ENCODE measurements around the gene PLAC9. TPM values are rescaled to one million over a fixed set of nuclear protein-coding genes. Genes with fewer than 3 reads are reported as not detected.

PLAC9 gene
- total RNA-seq, 1 donor from 2014 or later: not detected

DNA sequence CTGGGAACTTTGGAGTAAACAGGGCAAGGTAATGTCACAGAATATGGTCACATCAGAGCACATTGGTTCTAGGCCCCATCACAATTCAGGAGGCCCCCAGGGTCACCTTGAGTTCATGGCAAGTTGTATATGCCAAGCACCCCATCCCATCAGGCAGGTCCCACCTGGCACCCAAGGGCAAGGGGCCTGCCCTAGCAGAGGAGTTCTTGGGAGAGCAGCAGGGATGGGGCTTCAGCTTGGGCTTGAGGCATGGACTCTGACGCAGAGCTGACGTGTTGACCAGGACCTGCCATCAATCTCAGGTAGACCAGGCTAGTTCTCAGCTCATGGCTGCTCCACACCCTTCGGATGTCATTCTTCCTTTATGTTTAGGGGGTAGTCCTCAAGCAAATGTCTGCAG is 20.9 kb downstream of the PLAC9 start:
- TF ChIP-seq, protein P1, sequence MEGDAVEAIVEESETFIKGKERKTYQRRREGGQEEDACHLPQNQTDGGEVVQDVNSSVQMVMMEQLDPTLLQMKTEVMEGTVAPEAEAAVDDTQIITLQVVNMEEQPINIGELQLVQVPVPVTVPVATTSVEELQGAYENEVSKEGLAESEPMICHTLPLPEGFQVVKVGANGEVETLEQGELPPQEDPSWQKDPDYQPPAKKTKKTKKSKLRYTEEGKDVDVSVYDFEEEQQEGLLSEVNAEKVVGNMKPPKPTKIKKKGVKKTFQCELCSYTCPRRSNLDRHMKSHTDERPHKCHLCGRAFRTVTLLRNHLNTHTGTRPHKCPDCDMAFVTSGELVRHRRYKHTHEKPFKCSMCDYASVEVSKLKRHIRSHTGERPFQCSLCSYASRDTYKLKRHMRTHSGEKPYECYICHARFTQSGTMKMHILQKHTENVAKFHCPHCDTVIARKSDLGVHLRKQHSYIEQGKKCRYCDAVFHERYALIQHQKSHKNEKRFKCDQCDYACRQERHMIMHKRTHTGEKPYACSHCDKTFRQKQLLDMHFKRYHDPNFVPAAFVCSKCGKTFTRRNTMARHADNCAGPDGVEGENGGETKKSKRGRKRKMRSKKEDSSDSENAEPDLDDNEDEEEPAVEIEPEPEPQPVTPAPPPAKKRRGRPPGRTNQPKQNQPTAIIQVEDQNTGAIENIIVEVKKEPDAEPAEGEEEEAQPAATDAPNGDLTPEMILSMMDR (IDR thresholded peaks at IDR 0.05; ENCODE audit: partially characterized antibody, unreplicated experiment): no peak

DNA sequence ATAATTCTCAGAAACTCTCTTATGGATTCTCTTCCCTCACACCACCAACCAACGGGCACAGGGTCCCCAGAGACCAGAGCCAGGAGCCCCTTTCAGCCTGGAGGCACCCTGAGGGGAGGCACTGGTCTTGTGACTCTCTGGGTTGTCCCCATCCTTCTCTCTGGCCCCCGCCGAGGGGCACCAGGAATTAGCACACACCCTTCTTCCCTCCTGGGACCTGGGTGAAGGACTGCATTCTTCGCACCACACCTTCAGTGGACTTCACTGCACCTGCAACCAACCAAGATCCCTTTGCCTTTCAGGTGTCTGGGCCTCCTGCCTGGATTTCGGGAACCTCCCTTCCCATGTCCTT is 22.1 kb downstream of the PLAC9 start:
- H3K4me3 Mint-ChIP-seq (ENCODE audit: unreplicated experiment): no peak overlapping the region
- peaks cover 4% of the 10 kb centered on the region for H3K27me3 Mint-ChIP-seq (ENCODE audit: unreplicated experiment)
- no peak overlapping the region for H3K27ac Mint-ChIP-seq (ENCODE audit: unreplicated experiment)
- no peak for DNase-seq
- peaks cover 2% of the 10 kb centered on the region for H3K4me1 Mint-ChIP-seq (ENCODE audit: low read depth, unreplicated experiment)
- no peaks in the 10 kb centered on the region for H3K36me3 Mint-ChIP-seq (ENCODE audit: unreplicated experiment)
- TF ChIP-seq, protein P1 (IDR thresholded peaks at IDR 0.05; ENCODE audit: partially characterized antibody, unreplicated experiment): no peak
- peaks cover 3% of the 10 kb centered on the region for H3K9me3 Mint-ChIP-seq (ENCODE audit: unreplicated experiment)

More for the DNA sequence above, 20.9 kb downstream of the PLAC9 start:
- no peak overlapping the region for H3K4me3 Mint-ChIP-seq (ENCODE audit: unreplicated experiment)
- no peaks in the 10 kb centered on the region for H3K36me3 Mint-ChIP-seq (ENCODE audit: unreplicated experiment)
- H3K27ac Mint-ChIP-seq (ENCODE audit: unreplicated experiment): no peak overlapping the region
- no peaks in the 10 kb centered on the region for H3K4me1 Mint-ChIP-seq (ENCODE audit: low read depth, unreplicated experiment)
- no peak for DNase-seq
- H3K9me3 Mint-ChIP-seq (ENCODE audit: unreplicated experiment): peaks cover 3% of the 10 kb centered on the region
- H3K27me3 Mint-ChIP-seq (ENCODE audit: unreplicated experiment): peaks cover 4% of the 10 kb centered on the region

DNA sequence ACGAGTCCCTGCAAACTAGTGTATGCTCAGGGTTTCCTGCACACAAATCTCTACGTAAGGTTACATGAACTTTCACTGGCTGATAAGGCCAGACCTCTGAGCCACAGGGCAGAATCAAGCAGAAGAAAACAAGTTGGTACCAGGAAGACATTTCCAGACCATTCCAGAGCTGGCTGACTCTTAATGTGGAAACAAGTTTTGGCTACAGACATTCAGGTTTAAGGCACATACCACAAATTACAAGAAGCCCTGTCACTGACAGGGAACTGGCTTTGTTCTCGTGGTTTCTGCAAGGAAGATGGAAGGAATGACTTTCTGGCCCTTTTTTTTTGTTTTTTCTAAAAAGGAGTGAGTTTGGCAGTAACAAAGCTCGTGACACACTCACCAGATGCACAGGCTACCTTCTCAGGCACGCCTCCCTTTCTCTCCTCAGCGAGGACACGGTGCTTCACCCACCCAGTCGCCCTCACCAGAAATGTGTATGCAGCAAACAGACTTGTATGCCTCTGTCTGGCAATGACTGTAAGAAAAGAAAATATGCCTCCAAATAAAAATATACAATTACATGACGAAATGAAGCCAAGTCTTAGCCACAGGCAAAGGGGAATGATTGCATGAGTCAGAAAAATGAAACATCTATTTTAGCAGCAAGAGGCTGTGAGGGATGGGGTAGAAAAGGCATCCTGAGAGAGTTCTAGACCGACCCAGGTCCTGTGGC is 22.6 kb downstream of the PLAC9 start:
- Mint-ChIP-seq H3K4me3 (ENCODE audit: unreplicated experiment) (no peak overlapping the region), H3K9me3 (ENCODE audit: unreplicated experiment) (peaks cover 3% of the 10 kb centered on the region), H3K27me3 (ENCODE audit: unreplicated experiment) (peaks cover 4% of the 10 kb centered on the region), H3K4me1 (ENCODE audit: low read depth, unreplicated experiment) (peaks cover 2% of the 10 kb centered on the region), H3K27ac (ENCODE audit: unreplicated experiment) (no peak overlapping the region), H3K36me3 (ENCODE audit: unreplicated experiment) (no peaks in the 10 kb centered on the region)
- TF ChIP-seq, protein P1 (IDR thresholded peaks at IDR 0.05; ENCODE audit: partially characterized antibody, unreplicated experiment): no peak
- no peak for DNase-seq

DNA sequence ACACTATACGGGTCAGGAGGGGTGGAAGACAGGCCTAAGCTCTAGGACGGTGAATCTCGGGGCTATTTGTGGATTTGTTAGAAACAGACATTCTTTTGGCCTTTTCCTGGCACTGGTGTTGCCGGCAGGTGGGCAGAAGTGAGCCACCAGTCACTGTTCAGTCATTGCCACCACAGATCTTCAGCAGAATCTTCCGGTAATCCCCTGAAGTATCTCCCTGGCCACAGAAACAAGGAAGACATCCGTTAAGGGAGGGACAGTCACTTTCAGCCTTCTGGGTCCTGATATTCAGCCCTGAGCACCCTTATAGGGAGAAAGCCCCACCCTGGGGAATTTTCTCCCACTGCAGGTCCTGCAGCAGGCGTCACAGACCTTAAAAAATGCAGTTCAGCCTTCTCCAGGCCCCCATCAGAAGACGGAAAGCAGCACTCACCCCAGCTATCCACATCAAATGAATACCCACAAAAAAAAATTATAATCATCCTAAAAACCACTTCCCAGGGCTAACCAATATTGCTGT is 23.2 kb downstream of the PLAC9 start:
- Mint-ChIP-seq H3K36me3 (ENCODE audit: unreplicated experiment) (no peaks in the 10 kb centered on the region), H3K9me3 (ENCODE audit: unreplicated experiment) (peaks cover 3% of the 10 kb centered on the region), H3K27me3 (ENCODE audit: unreplicated experiment) (peaks cover 4% of the 10 kb centered on the region), H3K4me1 (ENCODE audit: low read depth, unreplicated experiment) (peaks cover 2% of the 10 kb centered on the region), H3K4me3 (ENCODE audit: unreplicated experiment) (no peak overlapping the region), H3K27ac (ENCODE audit: unreplicated experiment) (no peak overlapping the region)
- TF ChIP-seq, protein P1 (IDR thresholded peaks at IDR 0.05; ENCODE audit: partially characterized antibody, unreplicated experiment): no peak
- DNase-seq: no peak

DNA sequence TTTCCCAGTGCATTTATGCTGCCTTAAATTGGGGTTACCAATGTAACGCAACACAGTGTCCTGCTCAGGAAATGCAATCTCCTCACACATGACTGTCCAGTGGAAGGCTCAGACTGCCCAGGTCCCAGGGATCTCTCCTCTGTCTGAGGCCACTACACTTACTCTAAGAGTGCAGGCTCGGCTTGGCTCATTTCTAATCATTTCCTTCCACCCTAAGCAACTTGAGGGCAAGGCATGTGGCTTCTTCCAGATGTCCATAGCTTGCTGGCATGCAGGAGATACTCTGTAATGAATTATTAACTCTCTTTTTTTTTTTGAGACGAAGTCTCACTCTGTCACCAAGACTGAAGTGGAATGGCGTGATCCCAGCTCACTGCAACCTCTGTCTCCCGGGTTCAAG is 23.7 kb downstream of the PLAC9 start:
- Mint-ChIP-seq H3K9me3 (ENCODE audit: unreplicated experiment) (peaks cover 3% of the 10 kb centered on the region), H3K27me3 (ENCODE audit: unreplicated experiment) (peaks cover 4% of the 10 kb centered on the region), H3K36me3 (ENCODE audit: unreplicated experiment) (no peaks in the 10 kb centered on the region), H3K27ac (ENCODE audit: unreplicated experiment) (no peak overlapping the region), H3K4me1 (ENCODE audit: low read depth, unreplicated experiment) (peaks cover 2% of the 10 kb centered on the region), H3K4me3 (ENCODE audit: unreplicated experiment) (no peak overlapping the region)
- no peak for DNase-seq
- TF ChIP-seq, protein P1 (IDR thresholded peaks at IDR 0.05; ENCODE audit: partially characterized antibody, unreplicated experiment): no peak

Measured in glutamatergic neuron (in vitro differentiated cells).